ENCODE measurements around the gene NANOS2.
A peak's percentile ranks its signal among the peaks of the same experiment; 100 is the strongest.

NANOS2 gene

DNA sequence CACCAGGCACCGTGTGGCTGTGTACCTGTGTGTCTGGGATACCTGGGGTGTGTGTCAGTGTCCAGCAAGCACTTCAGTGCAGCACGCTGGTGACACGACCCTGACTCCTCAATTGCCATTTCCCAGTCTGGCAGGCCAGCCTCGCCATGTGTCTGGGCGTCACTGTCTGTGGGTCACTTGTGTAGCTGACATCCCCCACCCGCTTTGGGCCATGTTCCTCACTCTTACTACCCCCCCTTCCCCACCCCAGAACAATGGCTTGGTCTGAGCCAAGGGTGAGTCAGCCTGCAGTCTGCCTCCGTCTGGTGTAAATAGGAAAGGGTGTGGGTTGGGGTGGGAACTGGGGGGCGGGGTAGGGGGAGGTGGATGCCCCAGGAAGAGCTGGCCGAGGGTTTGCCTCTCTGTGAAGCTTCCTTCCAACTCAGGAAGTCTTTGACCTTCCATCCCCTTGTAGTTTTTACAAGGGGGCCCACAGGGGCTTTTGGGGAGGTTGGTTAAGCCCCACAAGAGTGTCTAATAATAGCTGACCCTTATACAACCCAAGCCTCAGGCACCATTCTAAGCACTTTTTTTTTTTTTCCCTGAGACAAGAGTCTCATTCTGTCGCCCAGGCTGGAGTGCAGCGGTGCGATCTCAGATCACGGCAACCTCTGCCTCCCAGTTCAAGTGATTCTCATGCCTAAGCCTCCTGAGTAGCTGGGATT, 41.5 kb upstream of the NANOS2 start:
- Histone ChIP-seq H3K4me3 (ENCODE audit: control insufficient read depth in 1 of 7, extremely low read depth in 1 of 7, insufficient read depth in 4 of 7, low read depth in 2 of 7, low read length in 6 of 7) (no peak overlapping the region), H3K27me3 (replicated peaks in 2 of 5; ENCODE audit: control insufficient read depth in 4 of 5, insufficient read depth in 5 of 5, low read length in 4 of 5) (peaks cover 3 to 66% (median 6%) of the 10 kb centered on the region in 5 experiments), H3K9me3 (ENCODE audit: control extremely low read depth in 1 of 5, control insufficient read depth in 4 of 5, insufficient read depth in 2 of 5, low read depth in 1 of 5, low read length in 4 of 5) (peaks cover 0 to 2% (median 0%) of the 10 kb centered on the region in 5 experiments), H3K4me1 (ENCODE audit: control extremely low read depth in 1 of 4, control insufficient read depth in 4 of 4, insufficient read depth in 4 of 4, low read length in 3 of 4) (peaks cover 0 to 10% (median 7%) of the 10 kb centered on the region in 4 experiments), H3K27ac (ENCODE audit: insufficient read depth in 1 of 2, low read depth in 1 of 2, low read length in 2 of 2, poor library complexity in 1 of 2, severe bottlenecking in 2 of 2) (no peak overlapping the region), H3K36me3 (ENCODE audit: control insufficient read depth in 4 of 4, insufficient read depth in 4 of 4, low read length in 3 of 4) (no peaks in the 10 kb centered on the region)
- WGBS (ENCODE audit: insufficient coverage): 20% methylated on average over 6 of the region's 13 CpGs
- peak in 2 of 3 donors; percentile 31 to 49 for DNase-seq
- ChIA-PET CTCF (no interaction called here), POLR2A (interaction anchor here (0.5 kb wide), 1 partner anchor 51 kb away, joined by 7 read pairs; no protein-coding TSS in a partner anchor)

GRCh38 chr19:45954156-45954555, 39.6 kb upstream of the NANOS2 start:
- peaks cover 0 to 2% (median 0%) of the 10 kb centered on the region in 5 experiments for H3K9me3 ChIP-seq (ENCODE audit: control extremely low read depth in 1 of 5, control insufficient read depth in 4 of 5, insufficient read depth in 2 of 5, low read depth in 1 of 5, low read length in 4 of 5)
- no peak overlapping the region for H3K27ac ChIP-seq (ENCODE audit: insufficient read depth in 1 of 2, low read depth in 1 of 2, low read length in 2 of 2, poor library complexity in 1 of 2, severe bottlenecking in 2 of 2)
- WGBS (ENCODE audit: insufficient coverage): 39% methylated on average over 5 of the region's 9 CpGs
- H3K27me3 ChIP-seq (replicated peaks in 2 of 5; ENCODE audit: control insufficient read depth in 4 of 5, insufficient read depth in 5 of 5, low read length in 4 of 5): peaks cover 3 to 47% (median 4%) of the 10 kb centered on the region in 5 experiments
- H3K36me3 ChIP-seq (ENCODE audit: control insufficient read depth in 4 of 4, insufficient read depth in 4 of 4, low read length in 3 of 4): no peaks in the 10 kb centered on the region
- ChIA-PET CTCF (interaction anchor here (1.1 to 1.2 kb wide), 2 partner anchors 25 to 53 kb away, joined by 3 to 4 read pairs; no protein-coding TSS in a partner anchor), POLR2A (no interaction called here)
- H3K4me3 ChIP-seq (ENCODE audit: control insufficient read depth in 1 of 7, extremely low read depth in 1 of 7, insufficient read depth in 4 of 7, low read depth in 2 of 7, low read length in 6 of 7): no peak overlapping the region
- DNase-seq: peak in 1 of 3 donors; percentile 39
- H3K4me1 ChIP-seq (ENCODE audit: control extremely low read depth in 1 of 4, control insufficient read depth in 4 of 4, insufficient read depth in 4 of 4, low read length in 3 of 4): peaks cover 0 to 10% (median 7%) of the 10 kb centered on the region in 4 experiments

DNA sequence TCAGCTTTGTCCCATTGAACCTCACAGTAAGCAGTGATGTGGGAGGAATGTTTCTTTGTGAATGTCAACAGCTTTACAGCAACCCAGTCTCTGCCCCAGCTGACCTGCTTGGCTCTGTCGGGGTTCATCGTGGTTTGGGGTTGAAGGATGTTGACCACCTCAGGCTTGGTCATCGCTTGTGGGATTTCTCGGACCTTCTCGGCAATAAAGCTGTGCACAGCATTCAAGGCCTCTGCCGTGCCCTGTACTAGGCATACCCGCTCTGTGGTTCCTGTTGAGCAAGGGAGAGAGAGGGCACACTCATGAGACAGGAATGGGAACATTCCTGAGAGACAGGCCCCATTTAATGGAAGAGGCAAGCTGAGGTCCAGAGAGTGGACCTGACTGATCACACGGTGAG, 39.1 kb upstream of the NANOS2 start:
- POLR2A ChIA-PET: no interaction called here
- Histone ChIP-seq H3K4me3 (ENCODE audit: control insufficient read depth in 1 of 7, extremely low read depth in 1 of 7, insufficient read depth in 4 of 7, low read depth in 2 of 7, low read length in 6 of 7) (no peak overlapping the region), H3K9me3 (ENCODE audit: control extremely low read depth in 1 of 5, control insufficient read depth in 4 of 5, insufficient read depth in 2 of 5, low read depth in 1 of 5, low read length in 4 of 5) (peaks cover 0 to 2% (median 0%) of the 10 kb centered on the region in 5 experiments), H3K27me3 (replicated peaks in 2 of 5; ENCODE audit: control insufficient read depth in 4 of 5, insufficient read depth in 5 of 5, low read length in 4 of 5) (peaks cover 2 to 43% (median 3%) of the 10 kb centered on the region in 5 experiments), H3K27ac (ENCODE audit: insufficient read depth in 1 of 2, low read depth in 1 of 2, low read length in 2 of 2, poor library complexity in 1 of 2, severe bottlenecking in 2 of 2) (no peak overlapping the region), H3K36me3 (ENCODE audit: control insufficient read depth in 4 of 4, insufficient read depth in 4 of 4, low read length in 3 of 4) (no peaks in the 10 kb centered on the region), H3K4me1 (ENCODE audit: control extremely low read depth in 1 of 4, control insufficient read depth in 4 of 4, insufficient read depth in 4 of 4, low read length in 3 of 4) (peaks cover 0 to 10% (median 7%) of the 10 kb centered on the region in 4 experiments)
- DNase-seq: no peak
- CTCF ChIA-PET: interaction anchor here (1.2 kb wide), 1 partner anchor 24 kb away, joined by 4 read pairs; no protein-coding TSS in a partner anchor
- WGBS (ENCODE audit: insufficient coverage): 95% methylated on average over 6 of the region's 8 CpGs

DNA sequence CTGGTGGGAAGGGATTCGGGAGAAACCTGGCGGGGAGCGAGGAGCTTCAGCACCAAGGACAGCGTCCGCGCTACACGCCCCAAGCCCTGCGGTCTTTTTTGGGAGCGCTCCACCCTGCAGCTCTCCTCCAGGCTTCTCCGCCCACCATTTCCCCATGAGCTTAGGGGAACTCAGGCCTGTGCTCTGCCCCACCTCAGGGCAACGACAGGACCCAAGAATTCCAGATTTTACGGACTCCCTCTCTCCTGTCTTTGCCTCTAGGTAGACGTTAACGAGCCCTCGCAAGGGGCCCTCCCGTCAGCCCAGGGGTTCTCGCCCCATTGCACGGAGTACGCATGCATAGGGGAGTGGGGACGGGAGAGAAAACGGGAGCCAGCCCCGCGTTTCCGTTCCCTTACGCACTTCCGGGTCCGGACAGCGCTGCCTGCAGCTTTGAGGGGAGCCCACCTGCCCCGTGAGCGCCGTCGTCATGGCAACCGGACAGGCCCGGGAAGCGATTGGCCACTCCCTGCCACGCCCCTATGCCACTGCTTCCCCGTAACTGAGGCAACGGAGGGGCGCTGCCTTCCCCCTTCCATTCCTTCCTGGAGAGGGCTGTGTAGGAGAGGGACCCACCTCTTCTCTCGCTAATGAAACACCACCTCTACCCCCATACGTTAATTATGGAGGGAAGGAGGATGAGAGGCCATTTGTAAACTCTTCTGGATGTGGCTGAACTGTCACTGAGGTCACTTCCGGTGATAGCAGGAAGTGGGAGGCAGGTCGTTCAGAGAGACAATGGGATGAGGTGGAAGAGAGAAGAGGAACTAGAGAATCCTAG, 38.3 kb upstream of the NANOS2 start:
- POLR2A ChIA-PET: no interaction called here
- Histone ChIP-seq H3K27ac (ENCODE audit: insufficient read depth in 1 of 2, low read depth in 1 of 2, low read length in 2 of 2, poor library complexity in 1 of 2, severe bottlenecking in 2 of 2) (no peak overlapping the region), H3K27me3 (replicated peaks in 2 of 5; ENCODE audit: control insufficient read depth in 4 of 5, insufficient read depth in 5 of 5, low read length in 4 of 5) (peaks cover 0 to 37% (median 3%) of the 10 kb centered on the region in 5 experiments), H3K36me3 (ENCODE audit: control insufficient read depth in 4 of 4, insufficient read depth in 4 of 4, low read length in 3 of 4) (no peaks in the 10 kb centered on the region), H3K4me1 (ENCODE audit: control extremely low read depth in 1 of 4, control insufficient read depth in 4 of 4, insufficient read depth in 4 of 4, low read length in 3 of 4) (peaks cover 0 to 10% (median 7%) of the 10 kb centered on the region in 4 experiments), H3K9me3 (ENCODE audit: control extremely low read depth in 1 of 5, control insufficient read depth in 4 of 5, insufficient read depth in 2 of 5, low read depth in 1 of 5, low read length in 4 of 5) (peaks cover 0 to 2% (median 0%) of the 10 kb centered on the region in 5 experiments), H3K4me3 (ENCODE audit: control insufficient read depth in 1 of 7, extremely low read depth in 1 of 7, insufficient read depth in 4 of 7, low read depth in 2 of 7, low read length in 6 of 7) (peak overlapping the region in 3 of 7 experiments; percentile 4 to 54 (median 40))
- peak; percentile 40 to 71 (median 65) for DNase-seq
- CTCF ChIA-PET: interaction anchor here (0.9 to 1.2 kb wide), 2 partner anchors 10 to 24 kb away, joined by 4 to 5 read pairs; no protein-coding TSS in a partner anchor
- WGBS (ENCODE audit: insufficient coverage): 6% methylated on average over 22 of the region's 43 CpGs

DNA sequence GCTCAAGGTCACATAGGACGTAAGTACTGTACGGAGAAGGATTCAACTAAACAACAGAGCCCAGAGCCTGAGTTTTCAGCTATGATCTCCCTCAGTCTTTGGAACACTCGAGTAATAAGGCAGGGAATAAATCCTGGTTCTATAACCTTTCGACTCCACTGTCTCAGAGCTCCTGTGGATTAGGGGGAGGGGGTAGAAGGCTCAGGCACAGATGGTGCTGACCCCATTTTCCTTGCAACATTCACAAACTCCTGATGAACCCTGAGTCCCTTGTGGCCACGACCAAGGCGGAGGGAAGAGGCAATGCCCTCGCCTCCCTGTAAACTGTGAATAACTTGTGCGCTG, 37.7 kb upstream of the NANOS2 start:
- POLR2A ChIA-PET: no interaction called here
- no peak for DNase-seq
- 60% methylated on average over 6 of the region's 8 CpGs for WGBS (ENCODE audit: insufficient coverage)
- H3K27ac ChIP-seq (ENCODE audit: insufficient read depth in 1 of 2, low read depth in 1 of 2, low read length in 2 of 2, poor library complexity in 1 of 2, severe bottlenecking in 2 of 2): no peak overlapping the region
- CTCF ChIA-PET: interaction anchor here (0.9 kb wide), 1 partner anchor 10 kb away, joined by 5 read pairs; no protein-coding TSS in a partner anchor
- H3K4me3 ChIP-seq (ENCODE audit: control insufficient read depth in 1 of 7, extremely low read depth in 1 of 7, insufficient read depth in 4 of 7, low read depth in 2 of 7, low read length in 6 of 7): no peak overlapping the region
- H3K27me3 ChIP-seq (replicated peaks in 2 of 5; ENCODE audit: control insufficient read depth in 4 of 5, insufficient read depth in 5 of 5, low read length in 4 of 5): peaks cover 0 to 40% (median 3%) of the 10 kb centered on the region in 5 experiments
- no peaks in the 10 kb centered on the region for H3K36me3 ChIP-seq (ENCODE audit: control insufficient read depth in 4 of 4, insufficient read depth in 4 of 4, low read length in 3 of 4)
- peaks cover 0 to 2% (median 0%) of the 10 kb centered on the region in 5 experiments for H3K9me3 ChIP-seq (ENCODE audit: control extremely low read depth in 1 of 5, control insufficient read depth in 4 of 5, insufficient read depth in 2 of 5, low read depth in 1 of 5, low read length in 4 of 5)
- H3K4me1 ChIP-seq (ENCODE audit: control extremely low read depth in 1 of 4, control insufficient read depth in 4 of 4, insufficient read depth in 4 of 4, low read length in 3 of 4): peaks cover 0 to 10% (median 7%) of the 10 kb centered on the region in 4 experiments

DNA sequence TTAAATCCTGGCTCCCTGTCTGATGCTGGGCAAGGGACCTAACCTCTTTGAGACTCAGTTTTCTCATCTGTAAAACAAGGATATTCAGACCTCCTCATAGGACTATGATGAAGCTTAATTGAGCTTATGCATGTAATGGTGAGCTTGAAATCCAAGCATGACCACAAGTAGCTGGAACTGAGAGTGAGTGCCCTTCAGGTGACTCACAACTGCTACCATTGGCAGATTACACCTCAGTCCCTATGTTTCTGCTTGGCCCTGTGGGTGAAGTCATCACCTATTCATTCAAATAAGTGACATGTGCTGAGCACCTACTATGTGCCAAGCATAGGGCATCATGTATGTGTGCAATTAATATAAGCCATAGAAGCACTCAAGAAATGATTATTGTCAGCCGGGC, 33.3 kb upstream of the NANOS2 start:
- H3K9me3 ChIP-seq (ENCODE audit: control extremely low read depth in 1 of 5, control insufficient read depth in 4 of 5, insufficient read depth in 2 of 5, low read depth in 1 of 5, low read length in 4 of 5): peaks cover 0 to 4% (median 0%) of the 10 kb centered on the region in 5 experiments
- DNase-seq: no peak
- ChIA-PET CTCF (no interaction called here), POLR2A (no interaction called here)
- 100% methylated on average over 1 of the region's 1 CpG for WGBS (ENCODE audit: insufficient coverage)
- H3K4me1 ChIP-seq (ENCODE audit: control extremely low read depth in 1 of 4, control insufficient read depth in 4 of 4, insufficient read depth in 4 of 4, low read length in 3 of 4): peaks cover 0 to 5% (median 4%) of the 10 kb centered on the region in 4 experiments
- H3K4me3 ChIP-seq (ENCODE audit: control insufficient read depth in 1 of 7, extremely low read depth in 1 of 7, insufficient read depth in 4 of 7, low read depth in 2 of 7, low read length in 6 of 7): no peak overlapping the region
- H3K27ac ChIP-seq (ENCODE audit: insufficient read depth in 1 of 2, low read depth in 1 of 2, low read length in 2 of 2, poor library complexity in 1 of 2, severe bottlenecking in 2 of 2): no peak overlapping the region
- no peaks in the 10 kb centered on the region for H3K36me3 ChIP-seq (ENCODE audit: control insufficient read depth in 4 of 4, insufficient read depth in 4 of 4, low read length in 3 of 4)
- peaks cover 0 to 26% (median 4%) of the 10 kb centered on the region in 5 experiments for H3K27me3 ChIP-seq (replicated peaks in 2 of 5; ENCODE audit: control insufficient read depth in 4 of 5, insufficient read depth in 5 of 5, low read length in 4 of 5)

All from common myeloid progenitor, CD34-positive (primary cell).